Left ventricle myocardium inferior (tissue), 1 donor: ENCODE data around the gene FLT3. TPM values are rescaled to one million over a fixed set of nuclear protein-coding genes. Genes with fewer than 3 reads are reported as not detected.

Experiments
- DNase-seq: peaks from one replicate; pipeline ENCODE4 v3.0.0-alpha.2; 2020
- H3K27ac ChIP-seq: fragments of 200-600 bp; replicated peaks from 2 replicates; pipeline ENCODE4 v1.8.0; 2021
- H3K27me3 ChIP-seq: fragments of 200-600 bp; 2 replicates; pipeline ENCODE4 v1.8.0; 2021; ENCODE audit warnings: low read depth
- H3K36me3 ChIP-seq: fragments of 200-600 bp; 2 replicates; pipeline ENCODE4 v1.8.0; 2021
- H3K4me1 ChIP-seq: fragments of 200-600 bp; 2 replicates; pipeline ENCODE4 v1.8.0; 2021
- H3K4me3 ChIP-seq: fragments of 200-600 bp; 2 replicates; pipeline ENCODE4 v1.8.0; 2021; ENCODE audit warnings: mild to moderate bottlenecking, moderate library complexity
- H3K9me3 ChIP-seq: fragments of 200-600 bp; replicated peaks from 2 replicates; pipeline ENCODE4 v1.8.0; 2021
- CTCF ChIP-seq: fragments of 200-600 bp; IDR thresholded peaks from 2 replicates; pipeline ENCODE4 v1.8.0; 2021; ENCODE audit warnings: antibody characterized with exemption, mild to moderate bottlenecking, borderline replicate concordance
- intact Hi-C: fragments of 100-400 bp; cut with micrococcal nuclease; formaldehyde crosslinking; loops from one replicate; pipeline ENCODE4 v1.11.0; 2022
- total RNA-seq: library from RNA; stranded (reverse); fragmentation: NEBNext Ultra II Directional; extraction: Animal tissue kit (Norgen Biotek cat#: 25700); gene quantifications from one replicate; pipeline ENCODE4 v1.2.1, GENCODE V29; 2021
- donor health status: DM: no; HTN: yes; CAD: no; lungs with severe emphysema.

Gene FLT3
- total RNA-seq, 1 donor from 2014 or later: 0.05 TPM

- Histone ChIP-seq H3K36me3 (no peaks in the 10 kb centered on the region), H3K4me3 (no peak overlapping the region), H3K27ac (no peak overlapping the region), H3K4me1 (peaks cover 8% of the 10 kb centered on the region), H3K27me3 (no peaks in the 10 kb centered on the region), H3K9me3 (no peaks in the 10 kb centered on the region)
- intact Hi-C loops: no loop called here
- no peak for DNase-seq
- TF ChIP-seq CTCF: no peak
Observed at GRCh38 chr13:28000567-28000966, 99.8 kb downstream of the FLT3 start.

- intact Hi-C loops: no loop called here
- Histone ChIP-seq H3K36me3 (no peaks in the 10 kb centered on the region), H3K4me1 (peaks cover 8% of the 10 kb centered on the region), H3K27ac (no peak overlapping the region), H3K4me3 (no peak overlapping the region), H3K27me3 (peaks cover 11% of the 10 kb centered on the region), H3K9me3 (no peaks in the 10 kb centered on the region)
- peak; percentile 57 for TF ChIP-seq CTCF
- peak; percentile 46 for DNase-seq
Observed at GRCh38 chr13:27997904-27998522, 102.4 kb downstream of the FLT3 start.

GRCh38 chr13:27991881-27992280, 108.5 kb downstream of the FLT3 start:
- Histone ChIP-seq H3K36me3 (no peaks in the 10 kb centered on the region), H3K27ac (no peak overlapping the region), H3K4me3 (no peak overlapping the region), H3K4me1 (no peaks in the 10 kb centered on the region), H3K27me3 (peaks cover 57% of the 10 kb centered on the region), H3K9me3 (no peaks in the 10 kb centered on the region)
- TF ChIP-seq CTCF: no peak
- intact Hi-C loops: no loop called here
- no peak for DNase-seq

- Histone ChIP-seq H3K4me1 (no peaks in the 10 kb centered on the region), H3K4me3 (no peak within 1 kb of the TSS), H3K27ac (no peak within 1 kb of the TSS), H3K36me3 (no peaks in the 10 kb centered on the region), H3K27me3 (peaks cover 78% of the 10 kb centered on the region), H3K9me3 (no peaks in the 10 kb centered on the region)
- no peak for DNase-seq
- intact Hi-C loops: loop anchor here (10.0 kb wide), 1 partner anchor 624 kb away; no protein-coding TSS in a partner anchor
- no peak for TF ChIP-seq CTCF
Observed at GRCh38 chr13:27988520-27988919, 111.9 kb downstream of the FLT3 start, which contains the start of gene URAD. Gene URAD (minus strand): TSS chr13:27988693. CDS start chr13:27988637, 56 bp downstream.

GRCh38 chr13:27985600-27985999, 114.8 kb downstream of the FLT3 start:
- no peak for TF ChIP-seq CTCF
- no peak for DNase-seq
- intact Hi-C loops: loop anchor here (10.0 kb wide), 1 partner anchor 621 kb away; no protein-coding TSS in a partner anchor
- H3K4me1 ChIP-seq: peaks cover 1% of the 10 kb centered on the region
- no peak overlapping the region for H3K4me3 ChIP-seq
- H3K36me3 ChIP-seq: no peaks in the 10 kb centered on the region
- peaks cover 95% of the 10 kb centered on the region for H3K27me3 ChIP-seq
- H3K9me3 ChIP-seq: no peaks in the 10 kb centered on the region
- H3K27ac ChIP-seq: no peak overlapping the region
